Panc1 (cell line): ENCODE data around the gene CERS5. TPM values are rescaled to one million over a fixed set of nuclear protein-coding genes. Genes with fewer than 3 reads are reported as not detected.
A peak's percentile ranks its signal among the peaks of the same experiment; 100 is the strongest.

Experiments used
- ATAC-seq: fragments of 200-7000 bp; cut with Tn5 transposase; 2 replicates; pipeline ENCODE4 v1.9.1; 2020; ENCODE audit warnings: mild to moderate bottlenecking, moderate library complexity
- BruUV-seq: library from RNA; stranded (reverse); fragments of 400-500 nt; replicated peaks from 2 replicates; lab custom pipeline; 2021; lab: Mats Ljungman, UMichigan
- CTCF ChIA-PET: fragments of 300-600 bp; sonication (Branson Sonifier 250); formaldehyde crosslinking; loops from one replicate; lab custom pipeline; 2022; ENCODE audit warnings: antibody characterized with exemption; lab: Charles Lee
- POLR2A ChIA-PET: fragments of 300-600 bp; sonication (Branson Sonifier 250); formaldehyde crosslinking; loops from one replicate; lab custom pipeline; 2022; ENCODE audit warnings: antibody characterized with exemption; lab: Charles Lee
- DNase-seq: peaks from one replicate; pipeline ENCODE4 v3.0.0-alpha.2; 2010; ENCODE audit warnings: low read depth, low spot score
- H3K27ac ChIP-seq: 2 replicates; pipeline ENCODE4 v1.5.1; 2011; ENCODE audit warnings: mild to moderate bottlenecking, low read length, inconsistent platforms
- H3K27me3 ChIP-seq: fragments of 200-500 bp; sonication (Bioruptor generic); 2 replicates; pipeline ENCODE4 v1.6.0; 2014; ENCODE audit warnings: low read length, inconsistent platforms; ENCODE audit not compliant: control insufficient read depth, insufficient read depth
- H3K36me3 ChIP-seq: fragments of 200-500 bp; sonication (Bioruptor generic); 2 replicates; pipeline ENCODE4 v1.5.1; 2014; ENCODE audit warnings: inconsistent platforms, mild to moderate bottlenecking, low read length, moderate library complexity; ENCODE audit not compliant: control insufficient read depth, insufficient read depth
- H3K4me1 ChIP-seq: 2 replicates; pipeline ENCODE4 v1.5.1; 2011; ENCODE audit warnings: inconsistent platforms, mild to moderate bottlenecking, low read length, moderate library complexity; ENCODE audit not compliant: control insufficient read depth, insufficient read depth
- H3K4me3 ChIP-seq, 2 experiments: 2 replicates each; pipeline ENCODE4 v1.5.1; 2011 to 2012; ENCODE audit warnings: low read depth in 2 of 2, low read length in 2 of 2, mild to moderate bottlenecking in 2 of 2, inconsistent platforms in 1 of 2, moderate library complexity in 1 of 2
- H3K9me3 ChIP-seq: fragments of 200-500 bp; sonication (Bioruptor generic); 2 replicates; pipeline ENCODE4 v1.5.1; 2014; ENCODE audit warnings: low read depth, mild to moderate bottlenecking, inconsistent platforms, low read length, moderate library complexity; ENCODE audit not compliant: control insufficient read depth, insufficient read depth
- POLR2AphosphoS5 ChIP-seq: IDR thresholded peaks from 2 replicates; pipeline ENCODE4 v1.6.1; 2012; ENCODE audit warnings: mild to moderate bottlenecking, low read depth, low read length, moderate library complexity
- SIN3A ChIP-seq: IDR thresholded peaks from 2 replicates; pipeline ENCODE4 v1.6.1; 2012; ENCODE audit warnings: low read depth, mild to moderate bottlenecking, low read length, moderate library complexity, borderline replicate concordance; ENCODE audit not compliant: insufficient read depth
- TCF7L2 ChIP-seq: IDR thresholded peaks from 2 replicates; pipeline ENCODE4 v1.6.1; 2011; ENCODE audit warnings: mild to moderate bottlenecking, low read depth, low read length, inconsistent platforms
- in situ Hi-C: cut with HindIII; loops from 2 replicates; pipeline ENCODE4 v1.10.0; 2016; ENCODE audit warnings: low sequenced_read_pairs, low pct_unique_long_range_greater_than_20kb
- intact Hi-C: fragments of 100-400 bp; cut with micrococcal nuclease; formaldehyde crosslinking; loops from one replicate; pipeline ENCODE4 v1.10.0; 2022; ENCODE audit not compliant: unreplicated experiment
- total RNA-seq: library from RNA; stranded (reverse); gene quantifications from one replicate; pipeline ENCODE4 v1.2.1, GENCODE V29; 2021; ENCODE audit not compliant: unreplicated experiment
- TF ChIP-seq, protein P1 (sequence below), 2 experiments: IDR thresholded peaks; 2 replicates each; pipeline ENCODE4 v1.6.1; 2011 to 2012; ENCODE audit warnings: low read depth in 2 of 2, control low read depth in 1 of 2, low read length in 1 of 2, mild to moderate bottlenecking in 1 of 2, moderate library complexity in 1 of 2; ENCODE audit not compliant: insufficient read depth in 1 of 2
- TF ChIP-seq, protein P2 (sequence below): fragments of 450-650 bp; IDR thresholded peaks from 2 replicates; pipeline ENCODE4 v1.5.1; 2017; ENCODE audit warnings: mild to moderate bottlenecking

The CERS5 gene
- total RNA-seq, 1 experiment from 2014 or later: 50.5 TPM

DNA sequence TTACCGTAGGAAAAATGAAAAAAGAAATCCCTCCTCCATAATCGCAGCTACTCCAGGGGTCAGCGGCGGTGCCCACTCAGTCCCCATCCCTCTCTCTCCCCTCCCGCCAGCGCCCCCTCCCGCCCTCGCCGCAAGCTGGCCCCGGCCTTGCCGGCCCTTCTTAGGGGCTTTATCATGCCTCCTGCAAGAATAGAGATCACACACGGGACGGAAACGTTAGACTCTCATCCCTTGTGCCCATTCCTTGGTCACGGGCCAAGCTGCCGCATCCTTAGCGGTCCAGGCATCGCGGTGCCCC lies 55.8 kb downstream of the CERS5 start:
- in situ Hi-C loops (no loop called here), intact Hi-C loops (loop anchor here (5.0 kb wide), 1 partner anchor 56 kb away; the partner anchor contains the start of gene CERS5)
- ATAC-seq (peak; percentile 3), DNase-seq (no peak)
- POLR2A ChIA-PET: interaction anchor here (0.6 to 0.7 kb wide), 2 partner anchors 221 to 614 kb away, joined by 3 to 7 read pairs; no protein-coding TSS in a partner anchor
- TF ChIP-seq SIN3A: no peak
- TF ChIP-seq, protein P1, sequence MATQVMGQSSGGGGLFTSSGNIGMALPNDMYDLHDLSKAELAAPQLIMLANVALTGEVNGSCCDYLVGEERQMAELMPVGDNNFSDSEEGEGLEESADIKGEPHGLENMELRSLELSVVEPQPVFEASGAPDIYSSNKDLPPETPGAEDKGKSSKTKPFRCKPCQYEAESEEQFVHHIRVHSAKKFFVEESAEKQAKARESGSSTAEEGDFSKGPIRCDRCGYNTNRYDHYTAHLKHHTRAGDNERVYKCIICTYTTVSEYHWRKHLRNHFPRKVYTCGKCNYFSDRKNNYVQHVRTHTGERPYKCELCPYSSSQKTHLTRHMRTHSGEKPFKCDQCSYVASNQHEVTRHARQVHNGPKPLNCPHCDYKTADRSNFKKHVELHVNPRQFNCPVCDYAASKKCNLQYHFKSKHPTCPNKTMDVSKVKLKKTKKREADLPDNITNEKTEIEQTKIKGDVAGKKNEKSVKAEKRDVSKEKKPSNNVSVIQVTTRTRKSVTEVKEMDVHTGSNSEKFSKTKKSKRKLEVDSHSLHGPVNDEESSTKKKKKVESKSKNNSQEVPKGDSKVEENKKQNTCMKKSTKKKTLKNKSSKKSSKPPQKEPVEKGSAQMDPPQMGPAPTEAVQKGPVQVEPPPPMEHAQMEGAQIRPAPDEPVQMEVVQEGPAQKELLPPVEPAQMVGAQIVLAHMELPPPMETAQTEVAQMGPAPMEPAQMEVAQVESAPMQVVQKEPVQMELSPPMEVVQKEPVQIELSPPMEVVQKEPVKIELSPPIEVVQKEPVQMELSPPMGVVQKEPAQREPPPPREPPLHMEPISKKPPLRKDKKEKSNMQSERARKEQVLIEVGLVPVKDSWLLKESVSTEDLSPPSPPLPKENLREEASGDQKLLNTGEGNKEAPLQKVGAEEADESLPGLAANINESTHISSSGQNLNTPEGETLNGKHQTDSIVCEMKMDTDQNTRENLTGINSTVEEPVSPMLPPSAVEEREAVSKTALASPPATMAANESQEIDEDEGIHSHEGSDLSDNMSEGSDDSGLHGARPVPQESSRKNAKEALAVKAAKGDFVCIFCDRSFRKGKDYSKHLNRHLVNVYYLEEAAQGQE (IDR thresholded peaks at IDR 0.05; ENCODE audit: insufficient read depth in 1 of 2, low read depth in 2 of 2, low read length in 1 of 2): no peak
- no peak for TF ChIP-seq POLR2AphosphoS5
- TF ChIP-seq, protein P2, sequence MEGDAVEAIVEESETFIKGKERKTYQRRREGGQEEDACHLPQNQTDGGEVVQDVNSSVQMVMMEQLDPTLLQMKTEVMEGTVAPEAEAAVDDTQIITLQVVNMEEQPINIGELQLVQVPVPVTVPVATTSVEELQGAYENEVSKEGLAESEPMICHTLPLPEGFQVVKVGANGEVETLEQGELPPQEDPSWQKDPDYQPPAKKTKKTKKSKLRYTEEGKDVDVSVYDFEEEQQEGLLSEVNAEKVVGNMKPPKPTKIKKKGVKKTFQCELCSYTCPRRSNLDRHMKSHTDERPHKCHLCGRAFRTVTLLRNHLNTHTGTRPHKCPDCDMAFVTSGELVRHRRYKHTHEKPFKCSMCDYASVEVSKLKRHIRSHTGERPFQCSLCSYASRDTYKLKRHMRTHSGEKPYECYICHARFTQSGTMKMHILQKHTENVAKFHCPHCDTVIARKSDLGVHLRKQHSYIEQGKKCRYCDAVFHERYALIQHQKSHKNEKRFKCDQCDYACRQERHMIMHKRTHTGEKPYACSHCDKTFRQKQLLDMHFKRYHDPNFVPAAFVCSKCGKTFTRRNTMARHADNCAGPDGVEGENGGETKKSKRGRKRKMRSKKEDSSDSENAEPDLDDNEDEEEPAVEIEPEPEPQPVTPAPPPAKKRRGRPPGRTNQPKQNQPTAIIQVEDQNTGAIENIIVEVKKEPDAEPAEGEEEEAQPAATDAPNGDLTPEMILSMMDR: no peak
- no peak for TF ChIP-seq TCF7L2
- Histone ChIP-seq H3K27ac (peak overlapping the region; percentile 65; the same call in 1 of the 2 replicates), H3K36me3 (no peaks in the 10 kb centered on the region), H3K4me3 (peak overlapping the region; percentile 11 to 40; a peak in 3 of 4 replicates), H3K9me3 (no peaks in the 10 kb centered on the region), H3K27me3 (no peaks in the 10 kb centered on the region), H3K4me1 (peaks cover 15% of the 10 kb centered on the region)
- BruUV-seq: no TSS peak
- CTCF ChIA-PET: interaction anchor here (0.6 to 2.6 kb wide), 12 partner anchors 10 to 1275 kb away, joined by 3 to 15 read pairs (median 4); partner anchors contain the start of genes CERS5 and SMARCD1

DNA sequence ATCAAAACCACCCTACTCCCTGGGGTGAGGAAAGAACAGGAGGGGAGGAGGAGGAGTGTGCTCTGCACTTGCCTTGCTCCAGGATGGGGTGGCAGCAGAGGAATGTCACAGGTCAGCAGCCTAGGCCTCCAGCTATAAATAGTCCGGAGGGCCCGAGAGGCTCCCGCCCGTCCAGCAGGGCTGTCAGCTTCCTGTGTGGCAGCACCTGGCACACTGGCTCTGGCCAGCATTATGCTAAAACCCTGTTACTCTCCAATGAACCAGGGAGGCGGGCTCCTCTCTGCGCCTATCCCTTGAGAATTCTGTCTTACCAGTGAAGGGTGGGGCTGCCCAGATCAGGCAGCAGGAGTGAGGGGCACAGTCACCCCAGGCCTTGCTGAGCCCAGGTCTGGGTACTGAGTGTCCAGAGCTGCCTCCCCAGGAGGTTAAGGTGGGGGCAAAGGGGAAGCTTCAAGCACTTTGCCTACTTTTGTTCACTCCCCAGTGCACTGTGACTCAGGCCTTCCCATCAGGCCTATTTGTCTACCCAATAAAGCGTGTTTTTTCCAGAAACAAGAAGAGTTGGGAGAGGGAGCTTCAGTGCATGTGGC lies 56.3 kb downstream of the CERS5 start:
- Histone ChIP-seq H3K36me3 (no peaks in the 10 kb centered on the region), H3K27ac (peak overlapping the region; percentile 65), H3K9me3 (no peaks in the 10 kb centered on the region), H3K27me3 (no peaks in the 10 kb centered on the region), H3K4me1 (peaks cover 15% of the 10 kb centered on the region), H3K4me3 (0 out of 4 replicates have a peak overlapping the region, but pooled peaks of 1 of the 2 experiments have one; percentile 40)
- no peak for DNase-seq
- ChIA-PET POLR2A (interaction anchor here (0.6 to 1.3 kb wide), 3 partner anchors 26 to 1895 kb away, joined by 3 to 13 read pairs (median 5); partner anchors contain the start of gene SMARCD1), CTCF (interaction anchor here (0.6 to 2.6 kb wide), 9 partner anchors 10 to 1276 kb away, joined by 3 to 15 read pairs (median 8); partner anchors contain the start of genes CERS5 and SMARCD1)
- no TSS peak for BruUV-seq
- ATAC-seq: no peak
- TF ChIP-seq, protein P1 (IDR thresholded peaks at IDR 0.05; ENCODE audit: insufficient read depth in 1 of 2, low read depth in 2 of 2, low read length in 1 of 2): no peak
- TF ChIP-seq POLR2AphosphoS5: no peak
- TF ChIP-seq TCF7L2: no peak
- TF ChIP-seq SIN3A: no peak
- intact Hi-C loops: loop anchor here (5.0 kb wide), 1 partner anchor 56 kb away; the partner anchor contains the start of gene CERS5
- in situ Hi-C loops: no loop called here
